Hepatocyte (in vitro differentiated cells): Measurements from ENCODE around the gene GPR52. TPM values are rescaled to one million over a fixed set of nuclear protein-coding genes. Genes with fewer than 3 reads are reported as not detected.

Experiments
- DNase-seq: peaks from one replicate; pipeline ENCODE4 v3.0.0-alpha.2; 2016; ENCODE audit warnings: low spot score
- H2AFZ ChIP-seq: fragments of 200-600 bp; sonication (generic); 2 replicates; pipeline ENCODE4 v1.6.0; 2016; ENCODE audit warnings: antibody characterized with exemption, mild to moderate bottlenecking
- H3K27ac ChIP-seq: fragments of 200-600 bp; sonication (generic); 2 replicates; pipeline ENCODE4 v1.5.1; 2016; ENCODE audit warnings: mild to moderate bottlenecking
- H3K27me3 ChIP-seq: fragments of 200-600 bp; sonication (generic); 2 replicates; pipeline ENCODE4 v1.6.1; 2016
- H3K36me3 ChIP-seq: fragments of 200-600 bp; sonication (generic); replicated peaks from 2 replicates; pipeline ENCODE4 v1.5.1; 2016; ENCODE audit warnings: low read depth; ENCODE audit not compliant: insufficient read depth
- H3K4me1 ChIP-seq: fragments of 200-600 bp; sonication (generic); 2 replicates; pipeline ENCODE4 v1.5.1; 2016; ENCODE audit warnings: mild to moderate bottlenecking, moderate library complexity; ENCODE audit not compliant: insufficient read depth
- H3K4me2 ChIP-seq: fragments of 200-600 bp; sonication (generic); 2 replicates; pipeline ENCODE4 v1.6.0; 2016
- H3K4me3 ChIP-seq: fragments of 200-600 bp; sonication (generic); 2 replicates; pipeline ENCODE4 v1.5.1; 2016; ENCODE audit warnings: mild to moderate bottlenecking
- H3K79me2 ChIP-seq: fragments of 200-600 bp; sonication (generic); 2 replicates; pipeline ENCODE4 v1.6.0; 2017; ENCODE audit warnings: mild to moderate bottlenecking
- H3K9me2 ChIP-seq: fragments of 200-600 bp; sonication (generic); replicated peaks from 2 replicates; pipeline ENCODE4 v1.6.0; 2017; ENCODE audit warnings: mild to moderate bottlenecking; ENCODE audit not compliant: insufficient read depth
- H3K9me3 ChIP-seq: fragments of 200-600 bp; sonication (generic); 2 replicates; pipeline ENCODE4 v1.5.1; 2016; ENCODE audit warnings: low read depth, mild to moderate bottlenecking
- H4K20me1 ChIP-seq: fragments of 200-600 bp; sonication (generic); 2 replicates; pipeline ENCODE4 v1.6.0; 2016; ENCODE audit warnings: mild to moderate bottlenecking; ENCODE audit not compliant: insufficient read depth, poor library complexity, severe bottlenecking
- CTCF ChIP-seq: fragments of 200-600 bp; sonication (generic); IDR thresholded peaks from 2 replicates; pipeline ENCODE4 v1.5.1; 2016; ENCODE audit warnings: antibody characterized with exemption, mild to moderate bottlenecking; ENCODE audit not compliant: poor library complexity
- EZH2 ChIP-seq: fragments of 200-600 bp; sonication (generic); IDR thresholded peaks from 2 replicates; pipeline ENCODE4 v1.6.1; 2016; ENCODE audit warnings: antibody characterized with exemption, mild to moderate bottlenecking, borderline replicate concordance
- EZH2phosphoT487 ChIP-seq: fragments of 200-600 bp; sonication (generic); IDR thresholded peaks from one replicate; pipeline ENCODE4 v1.6.1; 2018; ENCODE audit warnings: antibody characterized with exemption, mild to moderate bottlenecking, low read depth, moderate library complexity; ENCODE audit not compliant: unreplicated experiment, severe bottlenecking
- WGBS: methylation state at CpG from one replicate; pipeline ENCODE4 v1.1.6; 2016; ENCODE audit warnings: low lambda C conversion rate; ENCODE audit errors: missing lambda C conversion rate; 5-methylcytosine and 5-hydroxymethylcytosine counted together
- polyA plus RNA-seq: library from polyadenylated mRNA; unstranded; fragments of >200 nt; fragmentation: Nextera tagmentation; extraction: Ambion mirVana; gene quantifications from 2 replicates; pipeline ENCODE4 v1.2.1, GENCODE V29; 2016
- total RNA-seq: library from RNA; depleted of rRNA; stranded (reverse); fragments of >200 nt; gene quantifications from 2 replicates; pipeline ENCODE4 v1.2.3, GENCODE V29; 2014

Gene GPR52
- total RNA-seq (1.3 and 1.6 TPM in 2 replicates), polyA plus RNA-seq (not detected in 2 replicates)

GRCh38 chr1:174447866-174448530, at the start of gene GPR52:
Gene GPR52 (plus strand): TSS chr1:174447964. CDS start chr1:174448112, 148 bp downstream.
- Histone ChIP-seq H3K79me2 (no peaks in the 10 kb centered on the region), H2AFZ (no peak within 1 kb of the TSS), H3K4me3 (no peak within 1 kb of the TSS), H3K4me1 (no peaks in the 10 kb centered on the region), H3K27ac (no peak within 1 kb of the TSS), H3K9me3 (no peaks in the 10 kb centered on the region), H3K27me3 (no peaks in the 10 kb centered on the region), H3K9me2 (no peaks in the 10 kb centered on the region), H3K36me3 (no peaks in the 10 kb centered on the region), H4K20me1 (no peaks in the 10 kb centered on the region), H3K4me2 (no peak within 1 kb of the TSS)
- no peak for DNase-seq
- TF ChIP-seq EZH2phosphoT487 (no peak), EZH2 (no peak), CTCF (no peak)
- 88% methylated on average over 11 of the region's 11 CpGs for WGBS

GRCh38 chr1:174398246-174398645, 49.5 kb upstream of the GPR52 start:
- 91% methylated on average over 4 of the region's 4 CpGs for WGBS
- TF ChIP-seq EZH2phosphoT487 (no peak), EZH2 (no peak), CTCF (no peak)
- Histone ChIP-seq H3K4me1 (no peaks in the 10 kb centered on the region), H3K79me2 (no peaks in the 10 kb centered on the region), H3K9me3 (no peaks in the 10 kb centered on the region), H3K9me2 (no peaks in the 10 kb centered on the region), H3K27me3 (no peaks in the 10 kb centered on the region), H3K36me3 (no peaks in the 10 kb centered on the region), H4K20me1 (no peaks in the 10 kb centered on the region), H3K4me2 (no peak overlapping the region), H2AFZ (no peak overlapping the region), H3K27ac (no peak overlapping the region), H3K4me3 (no peak overlapping the region)
- DNase-seq: no peak

GRCh38 chr1:174399211-174399610, 48.6 kb upstream of the GPR52 start:
- Histone ChIP-seq H3K9me3 (no peaks in the 10 kb centered on the region), H3K79me2 (no peaks in the 10 kb centered on the region), H3K4me3 (no peak overlapping the region), H2AFZ (no peak overlapping the region), H3K27ac (no peak overlapping the region), H3K9me2 (no peaks in the 10 kb centered on the region), H3K4me2 (no peak overlapping the region), H3K4me1 (no peaks in the 10 kb centered on the region), H4K20me1 (no peaks in the 10 kb centered on the region), H3K27me3 (no peaks in the 10 kb centered on the region), H3K36me3 (no peaks in the 10 kb centered on the region)
- TF ChIP-seq CTCF (no peak), EZH2phosphoT487 (no peak), EZH2 (no peak)
- DNase-seq: no peak
- 100% methylated on average over 1 of the region's 1 CpG for WGBS
